Endothelial cell of umbilical vein (primary cell): ENCODE results near the gene HSD3B7. TPM values are rescaled to one million over a fixed set of nuclear protein-coding genes. Genes with fewer than 3 reads are reported as not detected.
A peak's percentile ranks its signal among the peaks of the same experiment; 100 is the strongest.

Experiments used
- BruUV-seq: library from RNA; stranded (reverse); fragments of 400-500 nt; replicated peaks from 2 replicates; lab custom pipeline; 2021; lab: Mats Ljungman, UMichigan
- CTCF ChIA-PET: fragments of 300-600, 350-600 bp; sonication (Branson Sonifier 250); formaldehyde crosslinking; loops from one replicate; lab custom pipeline; 2021; ENCODE audit warnings: antibody characterized with exemption, inconsistent platforms; lab: Charles Lee
- POLR2A ChIA-PET: fragments of 300-600, 350-600 bp; sonication (Branson Sonifier 250); formaldehyde crosslinking; loops from one replicate; lab custom pipeline; 2021; ENCODE audit warnings: antibody characterized with exemption, inconsistent platforms; lab: Charles Lee
- DNase-seq: peaks from one replicate; pipeline ENCODE4 v3.0.0-alpha.2; 2011; ENCODE audit warnings: low read depth, low spot score
- FAIRE-seq: peaks from 2 replicates; lab custom pipeline; 2011; peaks lifted over from hg19 to GRCh38; lab: Jason Lieb, UNC
- H2AFZ ChIP-seq: 2 replicates; pipeline ENCODE4 v1.6.0; 2012; ENCODE audit warnings: low read depth, low read length, control low read depth, inconsistent platforms
- H3K27ac ChIP-seq: 2 replicates; pipeline ENCODE4 v1.5.1; 2011; ENCODE audit warnings: low read depth, mild to moderate bottlenecking, control low read depth, low read length, moderate library complexity; ENCODE audit not compliant: insufficient read depth
- H3K27me3 ChIP-seq, 2 experiments: 2 replicates each; pipeline versions ENCODE4 v1.6.0 to v1.6.1; 2011; ENCODE audit warnings: low read length in 2 of 2, mixed read lengths in 1 of 2; ENCODE audit not compliant: control insufficient read depth in 2 of 2, insufficient read depth in 2 of 2
- H3K36me3 ChIP-seq, 2 experiments: 2 replicates in 1 of 2; 3 replicates in 1 of 2; pipeline ENCODE4 v1.5.1; 2011; ENCODE audit warnings: low read length in 2 of 2, mild to moderate bottlenecking in 1 of 2, moderate library complexity in 1 of 2; ENCODE audit not compliant: control insufficient read depth in 2 of 2, insufficient read depth in 2 of 2; ENCODE audit errors: extremely low read depth in 1 of 2
- H3K4me1 ChIP-seq: 3 replicates; pipeline ENCODE4 v1.5.1; 2011; ENCODE audit warnings: mild to moderate bottlenecking, low read length; ENCODE audit not compliant: control insufficient read depth, insufficient read depth; ENCODE audit errors: extremely low read depth
- H3K4me2 ChIP-seq: 2 replicates; pipeline ENCODE4 v1.6.1; 2011; ENCODE audit warnings: low read length, control low read depth, mixed read lengths; ENCODE audit not compliant: insufficient read depth
- H3K4me3 ChIP-seq, 3 experiments: fragments of 200-600 bp in 1 of 3; sonication (generic), shearing (Covaris generic) in 1 of 3; replicated peaks in 1 of 3; 2 replicates each; pipeline ENCODE4 v1.5.1; 2011 to 2016; ENCODE audit warnings: control low read depth in 3 of 3, low read length in 3 of 3, mild to moderate bottlenecking in 2 of 3, inconsistent platforms in 1 of 3, low read depth in 1 of 3, moderate library complexity in 1 of 3; ENCODE audit not compliant: insufficient read depth in 1 of 3
- H3K79me2 ChIP-seq: 2 replicates; pipeline ENCODE4 v1.6.0; 2012; ENCODE audit warnings: low read length, inconsistent platforms; ENCODE audit not compliant: control insufficient read depth, insufficient read depth
- H3K9ac ChIP-seq: replicated peaks from 2 replicates; pipeline ENCODE3; 2011; ENCODE audit warnings: low read length, control low read depth; ENCODE audit not compliant: insufficient read depth; ENCODE audit errors: extremely low read depth
- H3K9me1 ChIP-seq: replicated peaks from 3 replicates; pipeline ENCODE4 v1.6.0; 2011; ENCODE audit warnings: mild to moderate bottlenecking, low read length; ENCODE audit not compliant: control insufficient read depth, insufficient read depth; ENCODE audit errors: extremely low read depth
- H3K9me3 ChIP-seq: replicated peaks from 2 replicates; pipeline ENCODE4 v1.5.1; 2012; ENCODE audit warnings: low read length, inconsistent platforms; ENCODE audit not compliant: control insufficient read depth, insufficient read depth
- H4K20me1 ChIP-seq: replicated peaks from 2 replicates; pipeline ENCODE3; 2011; ENCODE audit warnings: mild to moderate bottlenecking, low read length; ENCODE audit not compliant: control insufficient read depth, insufficient read depth; ENCODE audit errors: extremely low read depth
- EZH2 ChIP-seq: IDR thresholded peaks from 2 replicates; pipeline ENCODE4 v1.6.1; 2012; ENCODE audit warnings: borderline replicate concordance, low read depth, mild to moderate bottlenecking, moderate library complexity, low read length, inconsistent platforms; ENCODE audit not compliant: severe bottlenecking
- FOS ChIP-seq: IDR thresholded peaks from 2 replicates; pipeline ENCODE4 v1.6.1; 2011; ENCODE audit warnings: mild to moderate bottlenecking, low read length, moderate library complexity, borderline replicate concordance; ENCODE audit not compliant: insufficient read depth
- GATA2 ChIP-seq: IDR thresholded peaks from 2 replicates; pipeline ENCODE4 v1.7.0; 2011; ENCODE audit warnings: low read depth, mild to moderate bottlenecking, moderate library complexity, mixed read lengths, low read length; ENCODE audit not compliant: insufficient read length, insufficient read depth
- JUN ChIP-seq: IDR thresholded peaks from 2 replicates; pipeline ENCODE4 v1.6.1; 2011; ENCODE audit warnings: borderline replicate concordance, low read depth; ENCODE audit not compliant: insufficient read length, insufficient read depth
- MYC ChIP-seq: IDR thresholded peaks from one replicate; pipeline ENCODE4 v1.6.1; 2011; ENCODE audit warnings: mild to moderate bottlenecking, low read depth, low read length
- POLR2A ChIP-seq: IDR thresholded peaks from 2 replicates; pipeline ENCODE4 v1.6.1; 2012; ENCODE audit warnings: low read depth, mild to moderate bottlenecking, control low read depth, low read length
- POLR2AphosphoS5 ChIP-seq: IDR thresholded peaks from 2 replicates; pipeline ENCODE4 v1.6.1; 2012; ENCODE audit warnings: low read depth, mild to moderate bottlenecking, control low read depth, low read length, moderate library complexity; ENCODE audit not compliant: insufficient read depth
- dilution Hi-C: fragments of 300-500 bp; cut with MboI; formaldehyde crosslinking; loops from one replicate; pipeline ENCODE4 v1.15.0; 2019; ENCODE audit warnings: low sequenced_read_pairs; ENCODE audit not compliant: extremely low pct_ligation_motif_present
- intact Hi-C: fragments of 100-400 bp; cut with micrococcal nuclease; formaldehyde crosslinking; loops from one replicate; pipeline ENCODE4 v1.10.0; 2022
- polyA plus RNA-seq, 4 experiments: library from polyadenylated mRNA; depleted of rRNA in 3 of 4; stranded (reverse) in 3 of 4; unstranded in 1 of 4; fragments of >200 nt; gene quantifications; 2 replicates each; pipeline versions ENCODE4 v1.2.1 to v1.2.3, GENCODE V29; 2011 to 2012; ENCODE audit warnings: missing spikeins in 1 of 4
- total RNA-seq: library from RNA; stranded (reverse); gene quantifications from 2 replicates; pipeline ENCODE4 v1.2.3, GENCODE V29; 2021
- TF ChIP-seq, protein P1 (sequence below): IDR thresholded peaks from 2 replicates; pipeline ENCODE4 v1.6.1; 2011; ENCODE audit not compliant: insufficient read depth, insufficient read length
- TF ChIP-seq, protein P2 (sequence below), 2 donors: IDR thresholded peaks; 1 replicate in 1 of 2; 2 replicates in 1 of 2; pipeline ENCODE4 v1.5.1; 2011; ENCODE audit warnings: low read length in 2 of 2, mild to moderate bottlenecking in 2 of 2, moderate library complexity in 2 of 2, control low read depth in 1 of 2, inconsistent platforms in 1 of 2, low read depth in 1 of 2; ENCODE audit not compliant: insufficient read depth in 1 of 2; ENCODE audit errors: extremely low read depth in 1 of 2

The HSD3B7 gene
- total and polyA plus RNA-seq, 2 donors (not counting 3 experiments of a cell fraction or from before 2014, with no cell fraction given): 3.5 to 4.8 TPM

DNA sequence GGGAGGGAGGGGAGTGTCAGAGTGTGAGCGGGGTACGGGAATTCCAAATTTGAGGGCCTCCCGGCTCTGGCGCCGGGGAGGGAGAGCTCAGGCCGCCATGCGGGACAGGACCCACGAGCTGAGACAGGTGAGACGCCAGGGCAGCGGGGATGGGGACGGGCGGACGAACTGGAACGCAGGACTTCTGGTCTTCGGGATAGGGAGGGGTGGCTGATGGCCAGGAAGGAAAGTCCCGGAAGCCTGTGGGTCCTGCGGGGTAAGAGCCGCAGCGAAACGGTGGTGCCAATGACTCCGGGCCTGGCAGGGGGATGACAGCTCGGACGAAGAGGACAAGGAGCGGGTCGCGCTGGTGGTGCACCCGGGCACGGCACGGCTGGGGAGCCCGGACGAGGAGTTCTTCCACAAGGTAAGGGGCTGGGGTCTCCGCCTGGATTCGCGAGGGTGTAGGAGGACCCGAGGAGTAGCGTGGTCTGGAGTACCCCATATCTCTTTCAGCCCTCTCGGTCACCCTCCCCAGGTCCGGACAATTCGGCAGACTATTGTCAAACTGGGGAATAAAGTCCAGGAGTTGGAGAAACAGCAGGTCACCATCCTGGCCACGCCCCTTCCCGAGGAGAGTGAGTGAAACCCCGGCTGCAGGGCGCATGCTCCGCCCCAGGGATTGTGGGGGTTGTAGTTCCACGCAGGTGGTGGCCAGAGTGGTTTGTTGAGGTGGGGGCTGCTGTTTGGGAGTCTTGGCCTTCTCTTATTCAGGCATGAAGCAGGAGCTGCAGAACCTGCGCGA, 48.9 kb downstream of the HSD3B7 start:
- Histone ChIP-seq H3K4me1 (peaks cover 11% of the 10 kb centered on the region), H3K9me1 (no peaks in the 10 kb centered on the region), H3K27me3 (no peaks in the 10 kb centered on the region), H3K9ac (peak overlapping the region; percentile 65), H3K79me2 (peaks cover 12% of the 10 kb centered on the region), H4K20me1 (no peaks in the 10 kb centered on the region), H3K9me3 (no peaks in the 10 kb centered on the region), H2AFZ (peak overlapping the region; percentile 30), H3K4me2 (peak overlapping the region; percentile 76), H3K27ac (peak overlapping the region; percentile 85), H3K36me3 (peaks cover 3 to 8% of the 10 kb centered on the region in 2 experiments), H3K4me3 (peak overlapping the region; percentile 63 to 75 (median 71))
- CTCF ChIA-PET: interaction anchor here (1.1 to 1.4 kb wide), 3 partner anchors 48 to 109 kb away, joined by 3 to 7 read pairs (median 6); partner anchors contain the start of gene HSD3B7
- intact Hi-C loops: loop anchor here (1.0 to 2.0 kb wide), 5 partner anchors 40 to 425 kb away; partner anchors contain the start of genes ARMC5, KAT8, SETD1A and VKORC1
- DNase-seq (peak; percentile 82), FAIRE-seq (peak; percentile 99)
- dilution Hi-C loops: no loop called here
- TSS peak; percentile 58 for BruUV-seq
- POLR2A ChIA-PET: interaction anchor here (0.7 to 1.0 kb wide), 2 partner anchors 40 to 840 kb away, joined by 3 to 5 read pairs; partner anchors contain the start of genes ZNF267, ZNF646 and ZNF668
- TF ChIP-seq POLR2AphosphoS5 (peak; percentile 16), FOS (no peak), POLR2A (peak; percentile 59)
- TF ChIP-seq, protein P1, sequence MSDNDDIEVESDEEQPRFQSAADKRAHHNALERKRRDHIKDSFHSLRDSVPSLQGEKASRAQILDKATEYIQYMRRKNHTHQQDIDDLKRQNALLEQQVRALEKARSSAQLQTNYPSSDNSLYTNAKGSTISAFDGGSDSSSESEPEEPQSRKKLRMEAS: peak; percentile 22

DNA sequence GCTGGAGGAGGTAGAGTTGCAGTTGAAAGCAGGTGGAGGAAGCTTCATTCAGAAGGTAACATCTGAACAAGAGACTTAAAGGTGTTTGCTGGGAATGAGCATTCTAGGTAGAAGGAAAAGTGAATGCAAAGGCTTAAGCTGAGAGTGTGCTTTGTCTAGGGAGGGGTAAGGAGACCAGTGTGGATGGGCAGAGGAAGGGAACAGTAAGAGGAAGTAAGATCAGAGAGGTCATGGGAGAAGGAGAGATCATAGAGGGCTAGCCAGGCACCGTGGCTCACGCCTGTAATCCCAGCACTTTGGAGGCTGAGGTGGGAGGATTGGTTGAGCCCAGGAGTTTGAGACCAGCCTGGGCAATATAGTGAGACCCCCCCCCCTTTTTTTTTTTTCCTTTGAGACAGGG, 51.7 kb downstream of the HSD3B7 start:
- H3K4me3 ChIP-seq: no peak overlapping the region
- H3K27ac ChIP-seq: no peak overlapping the region
- H3K27me3 ChIP-seq: no peaks in the 10 kb centered on the region
- H3K9ac ChIP-seq: no peak overlapping the region
- dilution Hi-C loops: no loop called here
- no peak overlapping the region for H3K4me2 ChIP-seq
- intact Hi-C loops: no loop called here
- POLR2A ChIA-PET: no interaction called here
- no peak for DNase-seq
- no peaks in the 10 kb centered on the region for H3K9me1 ChIP-seq
- H3K9me3 ChIP-seq: no peaks in the 10 kb centered on the region
- TF ChIP-seq, protein P1: no peak
- TF ChIP-seq, protein P2, sequence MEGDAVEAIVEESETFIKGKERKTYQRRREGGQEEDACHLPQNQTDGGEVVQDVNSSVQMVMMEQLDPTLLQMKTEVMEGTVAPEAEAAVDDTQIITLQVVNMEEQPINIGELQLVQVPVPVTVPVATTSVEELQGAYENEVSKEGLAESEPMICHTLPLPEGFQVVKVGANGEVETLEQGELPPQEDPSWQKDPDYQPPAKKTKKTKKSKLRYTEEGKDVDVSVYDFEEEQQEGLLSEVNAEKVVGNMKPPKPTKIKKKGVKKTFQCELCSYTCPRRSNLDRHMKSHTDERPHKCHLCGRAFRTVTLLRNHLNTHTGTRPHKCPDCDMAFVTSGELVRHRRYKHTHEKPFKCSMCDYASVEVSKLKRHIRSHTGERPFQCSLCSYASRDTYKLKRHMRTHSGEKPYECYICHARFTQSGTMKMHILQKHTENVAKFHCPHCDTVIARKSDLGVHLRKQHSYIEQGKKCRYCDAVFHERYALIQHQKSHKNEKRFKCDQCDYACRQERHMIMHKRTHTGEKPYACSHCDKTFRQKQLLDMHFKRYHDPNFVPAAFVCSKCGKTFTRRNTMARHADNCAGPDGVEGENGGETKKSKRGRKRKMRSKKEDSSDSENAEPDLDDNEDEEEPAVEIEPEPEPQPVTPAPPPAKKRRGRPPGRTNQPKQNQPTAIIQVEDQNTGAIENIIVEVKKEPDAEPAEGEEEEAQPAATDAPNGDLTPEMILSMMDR (IDR thresholded peaks at IDR 0.05; ENCODE audit: extremely low read depth in 1 of 2, insufficient read depth in 1 of 2, low read depth in 1 of 2, low read length in 2 of 2): no peak
- TF ChIP-seq MYC (no peak), FOS (no peak), POLR2A (no peak), EZH2 (no peak), GATA2 (no peak), JUN (no peak), POLR2AphosphoS5 (no peak)
- H3K4me1 ChIP-seq: peaks cover 11% of the 10 kb centered on the region
- H3K36me3 ChIP-seq: peaks cover 3 to 23% of the 10 kb centered on the region in 2 experiments
- CTCF ChIA-PET: no interaction called here
- no peak overlapping the region for H2AFZ ChIP-seq
- BruUV-seq: no TSS peak
- H3K79me2 ChIP-seq: peaks cover 12% of the 10 kb centered on the region
- no peaks in the 10 kb centered on the region for H4K20me1 ChIP-seq
- no peak for FAIRE-seq
